Retinal pigment epithelial cell (primary cell): Measurements from ENCODE around the gene MYO1E.
A peak's percentile ranks its signal among the peaks of the same experiment; 100 is the strongest.
"Not testable (repeated sequence)": the region's sequence is repeated elsewhere in the genome, so short reads cannot be mapped to it uniquely, and the experiment has no call there.

Source experiments
- DNase-seq: peaks from one replicate; pipeline ENCODE4 v3.0.0-alpha.2; 2010; ENCODE audit warnings: low read depth
- H3K4me3 ChIP-seq: 2 replicates; pipeline ENCODE4 v1.5.1; 2011; ENCODE audit warnings: mild to moderate bottlenecking, low read length, control low read depth, moderate library complexity
- TF ChIP-seq, protein P1 (sequence below): conservative IDR thresholded peaks from 2 replicates; pipeline ENCODE4 v1.5.1; 2011; ENCODE audit warnings: low read depth, low read length, control low read depth, inconsistent platforms

The MYO1E gene

DNA sequence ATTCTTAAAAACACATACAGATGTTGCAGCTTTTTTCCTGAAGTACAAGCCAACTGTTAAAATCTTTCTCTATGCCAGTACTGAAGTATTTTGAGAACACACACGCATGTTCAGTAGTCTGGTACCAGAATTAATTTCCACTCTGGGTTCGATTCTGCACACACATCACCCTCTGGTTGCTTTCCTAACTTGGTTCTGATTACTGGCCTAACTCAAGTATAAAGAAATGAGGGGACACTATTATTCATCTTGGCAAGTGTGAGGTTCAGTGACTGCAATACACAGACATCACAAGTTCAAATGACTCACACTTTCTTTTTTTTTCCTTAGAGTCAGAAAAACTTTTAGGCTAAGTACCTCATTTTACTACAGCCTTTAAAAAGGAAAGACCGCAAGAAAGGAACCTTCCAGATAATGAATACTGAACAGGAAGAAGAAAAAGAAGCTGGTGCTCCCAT, 203.4 kb downstream of the MYO1E start:
- DNase-seq = peak; percentile 82
- TF ChIP-seq, protein P1, sequence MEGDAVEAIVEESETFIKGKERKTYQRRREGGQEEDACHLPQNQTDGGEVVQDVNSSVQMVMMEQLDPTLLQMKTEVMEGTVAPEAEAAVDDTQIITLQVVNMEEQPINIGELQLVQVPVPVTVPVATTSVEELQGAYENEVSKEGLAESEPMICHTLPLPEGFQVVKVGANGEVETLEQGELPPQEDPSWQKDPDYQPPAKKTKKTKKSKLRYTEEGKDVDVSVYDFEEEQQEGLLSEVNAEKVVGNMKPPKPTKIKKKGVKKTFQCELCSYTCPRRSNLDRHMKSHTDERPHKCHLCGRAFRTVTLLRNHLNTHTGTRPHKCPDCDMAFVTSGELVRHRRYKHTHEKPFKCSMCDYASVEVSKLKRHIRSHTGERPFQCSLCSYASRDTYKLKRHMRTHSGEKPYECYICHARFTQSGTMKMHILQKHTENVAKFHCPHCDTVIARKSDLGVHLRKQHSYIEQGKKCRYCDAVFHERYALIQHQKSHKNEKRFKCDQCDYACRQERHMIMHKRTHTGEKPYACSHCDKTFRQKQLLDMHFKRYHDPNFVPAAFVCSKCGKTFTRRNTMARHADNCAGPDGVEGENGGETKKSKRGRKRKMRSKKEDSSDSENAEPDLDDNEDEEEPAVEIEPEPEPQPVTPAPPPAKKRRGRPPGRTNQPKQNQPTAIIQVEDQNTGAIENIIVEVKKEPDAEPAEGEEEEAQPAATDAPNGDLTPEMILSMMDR = no peak
- no peak overlapping the region for H3K4me3 ChIP-seq

DNA sequence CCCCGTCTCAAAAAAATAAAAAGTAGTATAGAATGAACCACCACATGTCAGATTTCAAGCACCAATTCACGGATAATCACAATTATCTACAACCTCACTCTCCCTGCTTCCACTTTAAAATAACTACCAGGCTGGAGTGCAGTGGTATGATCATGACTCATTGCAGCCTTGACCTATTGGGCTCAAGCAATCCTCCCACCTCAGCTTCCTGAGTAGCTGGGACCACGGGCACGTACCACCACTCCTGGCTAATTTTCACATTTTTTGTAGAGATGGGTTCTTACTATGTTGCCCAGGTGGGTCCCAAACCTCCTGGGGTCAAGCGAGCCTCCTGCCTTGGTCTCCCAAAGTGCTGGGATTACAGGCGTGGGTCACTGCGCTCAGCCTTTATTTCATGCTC, 204.1 kb downstream of the MYO1E start:
- no peak overlapping the region for H3K4me3 ChIP-seq
- TF ChIP-seq, protein P1 = no peak
- DNase-seq = peak; percentile 59

DNA sequence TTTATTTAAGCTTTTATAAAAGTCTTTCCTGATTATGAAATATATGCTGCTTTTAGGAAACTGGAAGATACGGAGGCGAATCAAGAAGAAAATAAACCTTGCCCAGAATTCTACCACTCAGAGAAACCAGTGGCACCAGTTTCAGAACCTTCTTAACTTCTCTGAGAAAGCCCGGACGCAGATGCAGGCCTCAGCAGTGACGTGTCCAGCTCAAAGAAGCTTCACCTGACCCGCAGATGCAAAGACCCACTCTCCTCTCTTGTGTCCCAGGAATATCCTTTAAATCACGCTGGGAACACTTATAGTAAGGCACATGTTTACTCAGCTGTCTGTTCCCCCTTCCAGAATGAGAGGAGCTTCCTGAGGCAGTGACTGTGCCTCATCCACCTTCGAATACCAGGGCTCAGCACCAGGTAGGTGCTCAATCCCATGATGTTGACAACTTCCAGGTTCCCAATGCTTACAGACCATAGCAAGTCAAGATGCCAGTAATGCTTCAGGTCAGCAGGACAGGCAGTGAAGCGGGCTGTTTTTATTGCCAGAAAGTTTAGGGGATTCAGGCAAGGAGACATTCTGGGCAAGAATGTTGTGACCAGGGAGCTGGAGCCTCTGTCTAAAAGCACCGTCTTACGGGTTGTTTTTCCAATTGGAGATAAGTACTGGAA, 205.9 kb downstream of the MYO1E start:
- H3K4me3 ChIP-seq = no peak overlapping the region
- DNase-seq = no peak
- TF ChIP-seq, protein P1 = no peak

DNA sequence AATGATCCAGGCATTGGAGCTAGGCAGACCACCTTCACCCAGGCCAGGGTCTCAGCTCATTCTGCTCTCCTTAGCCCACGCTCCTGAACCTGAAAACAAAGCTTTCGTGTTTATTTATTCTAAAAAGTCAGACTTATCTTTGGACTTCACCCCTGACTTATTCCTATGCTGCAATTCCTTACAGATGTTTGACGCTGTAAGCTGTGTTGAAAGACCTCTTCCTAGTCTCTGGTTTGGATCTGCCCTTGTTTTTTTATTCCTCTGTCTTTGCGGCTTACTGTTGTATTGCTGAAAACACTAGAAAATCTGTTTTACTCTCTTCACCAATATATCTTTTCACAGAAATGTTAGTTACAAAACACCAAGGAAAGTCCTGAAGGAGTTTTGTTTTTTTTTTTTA, 206.5 kb downstream of the MYO1E start:
- no peak overlapping the region for H3K4me3 ChIP-seq

DNA sequence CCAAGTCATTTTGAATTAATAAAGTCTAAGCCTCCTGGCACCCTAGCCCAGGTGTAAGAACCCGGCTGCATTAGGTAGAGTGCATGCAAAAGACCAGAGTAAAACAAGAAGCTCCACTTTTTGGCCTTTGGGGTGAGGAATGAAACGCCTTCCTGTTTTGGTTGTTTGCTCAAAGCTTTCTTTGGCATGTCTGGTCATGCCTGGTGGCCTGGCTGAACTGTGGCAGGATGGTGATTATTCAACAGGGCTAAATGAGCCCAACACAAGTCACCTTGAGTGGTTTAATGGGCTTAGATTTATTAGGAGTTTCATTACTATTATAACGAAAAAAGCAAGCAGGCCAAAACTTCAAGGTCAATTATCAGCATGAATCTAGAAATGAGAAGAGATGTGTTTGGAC, 206.9 kb downstream of the MYO1E start:
- DNase-seq = no peak
- TF ChIP-seq, protein P1 = no peak
- H3K4me3 ChIP-seq = no peak overlapping the region

More for the DNA sequence above, 206.5 kb downstream of the MYO1E start:
- no peak for DNase-seq
- TF ChIP-seq, protein P1 = no peak

DNA sequence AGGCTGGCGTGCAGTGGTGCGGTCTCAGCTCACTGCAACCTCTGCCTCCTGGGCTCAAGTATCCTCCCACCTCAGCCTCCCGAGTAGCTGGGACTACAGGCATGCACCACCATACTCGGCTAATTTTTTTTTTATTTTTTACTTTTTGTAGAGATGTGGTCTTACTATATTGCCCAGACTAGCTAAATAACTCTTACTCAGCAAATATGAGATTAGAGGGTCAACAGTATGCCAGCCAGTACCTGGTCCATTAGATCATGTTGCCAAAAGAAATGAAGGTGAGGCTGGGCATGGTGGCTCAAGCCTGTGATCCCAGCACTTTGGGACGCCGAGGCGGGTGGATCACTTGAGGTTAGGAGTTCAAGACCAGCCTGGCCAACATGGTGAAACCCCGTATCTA, 210.6 kb downstream of the MYO1E start:
- not testable (repeated sequence) for H3K4me3 ChIP-seq, DNase-seq

DNA sequence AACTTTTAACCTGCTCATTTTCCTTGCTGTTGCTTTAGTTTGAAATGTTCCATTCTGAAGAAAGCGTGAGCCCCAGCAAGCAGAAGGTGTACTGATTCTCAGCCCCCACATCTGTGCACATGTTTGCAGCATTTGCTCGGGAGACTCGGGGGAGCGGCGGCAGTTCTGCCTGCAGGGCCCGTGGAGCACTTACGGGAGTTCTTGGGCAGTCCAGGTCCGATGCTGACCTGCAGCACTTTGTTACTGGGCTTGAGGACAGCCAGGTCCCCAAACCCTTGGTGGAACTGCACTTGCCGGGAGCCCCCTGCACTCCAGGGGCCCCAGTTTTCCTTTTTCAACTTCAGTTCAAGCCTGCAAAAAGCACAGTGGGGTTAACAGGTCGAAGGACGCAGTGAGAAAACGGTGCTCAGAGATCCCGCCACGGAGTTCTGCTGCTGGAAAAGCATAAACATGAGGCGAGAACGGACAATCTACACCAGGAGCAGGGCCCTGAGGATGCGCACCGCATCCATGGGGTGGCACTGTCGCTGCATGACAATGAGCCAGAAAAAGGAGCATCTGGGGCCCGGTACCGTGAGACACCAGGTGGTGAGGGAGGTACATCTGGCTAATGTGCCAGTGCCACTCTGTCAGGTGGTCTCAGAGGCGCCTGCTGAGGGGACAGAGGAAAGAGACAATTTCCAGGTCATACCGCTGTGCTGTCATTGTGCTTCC, 211.6 kb downstream of the MYO1E start:
- H3K4me3 ChIP-seq = no peak overlapping the region
- TF ChIP-seq, protein P1 = peak; percentile 49
- no peak for DNase-seq
